HL-60 (cell line): ENCODE results near the gene OR52H1.

Experiments used
- DNase-seq, 2 experiments: peaks; one replicate each; pipeline ENCODE4 v3.0.0-alpha.2; 2010 to 2020; ENCODE audit warnings: low read depth in 1 of 2, low spot score in 1 of 2
- H3K27ac ChIP-seq: fragments of 250-450 bp; sonication (Bioruptor Pico); replicated peaks from 2 replicates; pipeline ENCODE4 v1.5.1; 2020; ENCODE audit warnings: mild to moderate bottlenecking, moderate library complexity
- H3K27me3 ChIP-seq: fragments of 250-450 bp; sonication (Bioruptor Pico); 2 replicates; pipeline ENCODE4 v1.5.1; 2021; ENCODE audit warnings: mild to moderate bottlenecking, moderate library complexity; ENCODE audit not compliant: insufficient read depth, poor library complexity, severe bottlenecking
- H3K4me3 ChIP-seq: replicated peaks from 2 replicates; pipeline ENCODE4 v1.5.1; 2011; ENCODE audit warnings: mild to moderate bottlenecking, control low read depth, low read length; ENCODE audit not compliant: insufficient read depth
- CTCF ChIP-seq: IDR thresholded peaks from one replicate; pipeline ENCODE4 v1.5.1; 2011; ENCODE audit warnings: low read length, control low read depth, inconsistent platforms; ENCODE audit not compliant: insufficient read depth
- GABPA ChIP-seq: IDR thresholded peaks from 2 replicates; pipeline ENCODE4 v1.6.1; 2012; ENCODE audit warnings: low read depth
- POLR2AphosphoS5 ChIP-seq: IDR thresholded peaks from 2 replicates; pipeline ENCODE4 v1.6.1; 2012; ENCODE audit warnings: low read depth
- REST ChIP-seq: IDR thresholded peaks from 2 replicates; pipeline ENCODE4 v1.6.1; 2012; ENCODE audit warnings: low read depth; ENCODE audit not compliant: insufficient replicate concordance
- SPI1 ChIP-seq: IDR thresholded peaks from 2 replicates; pipeline ENCODE4 v1.6.1; 2012; ENCODE audit warnings: low read depth, mild to moderate bottlenecking, borderline replicate concordance

Gene OR52H1

GRCh38 chr11:5547982-5548381 lies 358 bp downstream of the OR52H1 start:
- TF ChIP-seq REST (no peak), GABPA (no peak), POLR2AphosphoS5 (no peak), CTCF (no peak), SPI1 (no peak)

GRCh38 chr11:5546457-5546856 lies 1.9 kb downstream of the OR52H1 start:
- DNase-seq = no peak
- no peak overlapping the region for H3K27ac ChIP-seq
- TF ChIP-seq CTCF (no peak), POLR2AphosphoS5 (no peak), GABPA (no peak), REST (no peak), SPI1 (no peak)
- H3K27me3 ChIP-seq = no peaks in the 10 kb centered on the region
- no peak overlapping the region for H3K4me3 ChIP-seq

More at GRCh38 chr11:5547982-5548381, 358 bp downstream of the OR52H1 start:
- no peak for DNase-seq
- Histone ChIP-seq H3K4me3 (no peak overlapping the region), H3K27me3 (no peaks in the 10 kb centered on the region), H3K27ac (no peak overlapping the region)

DNA sequence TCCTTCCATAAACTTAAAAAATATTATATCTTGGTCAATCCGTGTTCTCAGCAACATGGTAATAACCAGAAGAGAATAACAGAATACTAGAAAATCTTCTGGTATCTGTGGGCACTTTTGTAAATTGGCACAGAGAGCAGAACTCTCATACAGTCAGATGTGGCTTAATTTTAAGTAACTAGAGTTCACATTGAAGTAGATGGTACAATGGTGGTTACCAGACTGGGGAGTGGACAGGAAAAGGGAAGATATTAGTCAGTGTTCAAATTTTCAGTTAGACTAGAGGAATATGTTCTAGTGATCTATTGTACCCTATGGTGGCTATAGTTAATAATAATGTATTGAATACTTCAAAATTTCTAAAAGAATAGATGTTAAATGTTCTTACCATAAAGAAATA lies 6.9 kb downstream of the OR52H1 start:
- no peak for DNase-seq
- TF ChIP-seq CTCF = no peak
- no peak for TF ChIP-seq REST
- TF ChIP-seq SPI1 = no peak
- TF ChIP-seq GABPA = no peak
- no peak for TF ChIP-seq POLR2AphosphoS5
- peaks cover 2% of the 10 kb centered on the region for H3K27me3 ChIP-seq

More for the DNA sequence above, 6.9 kb downstream of the OR52H1 start:
- Histone ChIP-seq H3K27ac (no peak overlapping the region), H3K4me3 (no peak overlapping the region)
